Gastroesophageal sphincter (tissue), 4 donors: ENCODE measurements around the gene CDCA5. TPM values are rescaled to one million over a fixed set of nuclear protein-coding genes. Genes with fewer than 3 reads are reported as not detected.

Experiments
- ATAC-seq: fragments of 150-250 bp; one replicate; pipeline ENCODE4 v1.9.1; 2016; ENCODE audit warnings: mild to moderate bottlenecking, moderate library complexity
- H3K27ac ChIP-seq, 4 donors: fragments of 200-600 bp; sonication (generic) in 3 of 4; 1 replicate in 3 of 4; 2 replicates in 1 of 4; pipeline ENCODE4 v1.5.1; 2016 to 2019
- H3K27me3 ChIP-seq: fragments of 200-600 bp; sonication (generic); one replicate; pipeline ENCODE4 v1.5.1; 2019
- H3K36me3 ChIP-seq, 2 donors: fragments of 200-600 bp; sonication (generic); one replicate each; pipeline ENCODE4 v1.5.1; 2019; ENCODE audit warnings: control low read depth in 1 of 2
- H3K4me1 ChIP-seq, 3 donors: fragments of 200-600 bp; sonication (generic); 1 replicate in 2 of 3; 2 replicates in 1 of 3; pipeline ENCODE4 v1.5.1; 2016 to 2019; ENCODE audit warnings: control low read depth in 2 of 3
- H3K4me3 ChIP-seq, 2 donors: fragments of 200-600 bp; sonication (generic); one replicate each; pipeline ENCODE4 v1.5.1; 2019; ENCODE audit warnings: mild to moderate bottlenecking in 1 of 2, moderate library complexity in 1 of 2
- H3K9me3 ChIP-seq, 3 donors: fragments of 200-600 bp; sonication (generic); one replicate each; pipeline ENCODE4 v1.5.1; 2017 to 2019; ENCODE audit warnings: control low read depth in 2 of 3
- EP300 ChIP-seq: sonication (generic); formaldehyde crosslinking; IDR thresholded peaks from one replicate; pipeline ENCODE4 v1.6.1; 2017; ENCODE audit warnings: antibody characterized with exemption, mild to moderate bottlenecking
- POLR2A ChIP-seq, 2 donors: fragments of 450-650 bp; IDR thresholded peaks; one replicate each; pipeline ENCODE4 v1.6.1; 2017; ENCODE audit warnings: antibody characterized with exemption in 2 of 2, mild to moderate bottlenecking in 2 of 2, moderate library complexity in 1 of 2
- POLR2AphosphoS5 ChIP-seq: sonication (generic); formaldehyde crosslinking; IDR thresholded peaks from one replicate; pipeline ENCODE4 v1.6.1; 2017; ENCODE audit warnings: antibody characterized with exemption
- WGBS, 2 donors: methylation state at CpG; one replicate each; pipeline ENCODE4 v1.1.5; 2018; ENCODE audit warnings: low coverage in 1 of 2; 5-methylcytosine and 5-hydroxymethylcytosine counted together
- total RNA-seq, 4 donors: library from RNA; depleted of rRNA; stranded (reverse); fragments of >200 nt; gene quantifications; one replicate each; pipeline ENCODE4 v1.1.0, GENCODE V29; 2016
- TF ChIP-seq, protein P1 (sequence below), 4 experiments: fragments of 200-600 bp in 2 of 4; fragments of 450-650 bp in 2 of 4; sonication (generic) in 1 of 4; IDR thresholded peaks; one replicate each; pipeline ENCODE4 v1.5.1; 2017 to 2019; ENCODE audit warnings: antibody characterized with exemption in 4 of 4, mild to moderate bottlenecking in 2 of 4, moderate library complexity in 2 of 4

CDCA5 gene
- total RNA-seq, 4 donors from 2014 or later: 0.78 to 1.7 (median 0.99) TPM

DNA sequence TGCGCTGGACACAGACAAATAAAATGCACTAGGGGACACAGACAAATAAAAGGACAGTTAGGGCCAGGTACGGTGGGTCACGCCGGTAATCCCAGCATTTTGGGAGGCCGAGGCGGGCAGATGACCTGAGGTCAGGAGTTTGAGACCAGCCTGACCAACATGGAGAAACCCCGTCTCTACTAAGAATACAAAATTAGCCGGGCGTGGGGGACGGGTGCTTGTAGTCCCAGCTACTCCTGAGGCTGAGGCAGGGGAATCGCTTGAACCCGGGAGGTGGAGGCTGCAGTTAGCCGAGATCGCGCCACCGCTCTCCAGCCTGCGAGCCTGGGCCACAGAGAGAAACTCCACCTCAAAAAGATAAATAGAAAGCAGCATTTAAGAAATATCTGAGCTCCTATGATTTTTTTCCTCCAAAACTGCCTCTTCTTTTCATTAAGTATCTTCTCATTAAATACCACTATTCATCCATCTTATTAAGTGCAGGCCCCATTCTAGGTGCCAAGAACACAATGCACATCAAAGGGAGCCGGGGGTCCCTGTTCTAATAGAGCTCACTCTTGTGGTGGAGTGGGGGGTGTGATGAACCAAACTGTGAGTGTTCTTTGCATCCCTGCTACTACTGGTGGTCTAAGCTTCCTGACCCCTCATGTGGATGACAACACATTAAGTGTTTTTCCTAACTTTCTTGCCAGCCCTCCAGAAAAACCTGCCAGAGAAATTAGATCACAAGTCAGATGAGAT, 34.4 kb upstream of the CDCA5 start:
- H3K36me3 ChIP-seq: peaks cover 0 to 56% of the 10 kb centered on the region in 2 donors
- ATAC-seq: no peak
- peak overlapping the region; percentile 6 to 86 (median 79) for H3K27ac ChIP-seq
- TF ChIP-seq POLR2AphosphoS5 (no peak), POLR2A (IDR thresholded peaks at IDR 0.05) (no peak), EP300 (no peak)
- TF ChIP-seq, protein P1, sequence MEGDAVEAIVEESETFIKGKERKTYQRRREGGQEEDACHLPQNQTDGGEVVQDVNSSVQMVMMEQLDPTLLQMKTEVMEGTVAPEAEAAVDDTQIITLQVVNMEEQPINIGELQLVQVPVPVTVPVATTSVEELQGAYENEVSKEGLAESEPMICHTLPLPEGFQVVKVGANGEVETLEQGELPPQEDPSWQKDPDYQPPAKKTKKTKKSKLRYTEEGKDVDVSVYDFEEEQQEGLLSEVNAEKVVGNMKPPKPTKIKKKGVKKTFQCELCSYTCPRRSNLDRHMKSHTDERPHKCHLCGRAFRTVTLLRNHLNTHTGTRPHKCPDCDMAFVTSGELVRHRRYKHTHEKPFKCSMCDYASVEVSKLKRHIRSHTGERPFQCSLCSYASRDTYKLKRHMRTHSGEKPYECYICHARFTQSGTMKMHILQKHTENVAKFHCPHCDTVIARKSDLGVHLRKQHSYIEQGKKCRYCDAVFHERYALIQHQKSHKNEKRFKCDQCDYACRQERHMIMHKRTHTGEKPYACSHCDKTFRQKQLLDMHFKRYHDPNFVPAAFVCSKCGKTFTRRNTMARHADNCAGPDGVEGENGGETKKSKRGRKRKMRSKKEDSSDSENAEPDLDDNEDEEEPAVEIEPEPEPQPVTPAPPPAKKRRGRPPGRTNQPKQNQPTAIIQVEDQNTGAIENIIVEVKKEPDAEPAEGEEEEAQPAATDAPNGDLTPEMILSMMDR (IDR thresholded peaks at IDR 0.05): no peak
- H3K9me3 ChIP-seq: no peaks in the 10 kb centered on the region
- H3K4me3 ChIP-seq: no peak overlapping the region
- WGBS, 2 donors: 77 to 78% methylated on average over 5 to 11 of the region's 18 CpGs
- H3K4me1 ChIP-seq: peaks cover 3 to 67% (median 27%) of the 10 kb centered on the region in 3 donors
- H3K27me3 ChIP-seq: no peaks in the 10 kb centered on the region

DNA sequence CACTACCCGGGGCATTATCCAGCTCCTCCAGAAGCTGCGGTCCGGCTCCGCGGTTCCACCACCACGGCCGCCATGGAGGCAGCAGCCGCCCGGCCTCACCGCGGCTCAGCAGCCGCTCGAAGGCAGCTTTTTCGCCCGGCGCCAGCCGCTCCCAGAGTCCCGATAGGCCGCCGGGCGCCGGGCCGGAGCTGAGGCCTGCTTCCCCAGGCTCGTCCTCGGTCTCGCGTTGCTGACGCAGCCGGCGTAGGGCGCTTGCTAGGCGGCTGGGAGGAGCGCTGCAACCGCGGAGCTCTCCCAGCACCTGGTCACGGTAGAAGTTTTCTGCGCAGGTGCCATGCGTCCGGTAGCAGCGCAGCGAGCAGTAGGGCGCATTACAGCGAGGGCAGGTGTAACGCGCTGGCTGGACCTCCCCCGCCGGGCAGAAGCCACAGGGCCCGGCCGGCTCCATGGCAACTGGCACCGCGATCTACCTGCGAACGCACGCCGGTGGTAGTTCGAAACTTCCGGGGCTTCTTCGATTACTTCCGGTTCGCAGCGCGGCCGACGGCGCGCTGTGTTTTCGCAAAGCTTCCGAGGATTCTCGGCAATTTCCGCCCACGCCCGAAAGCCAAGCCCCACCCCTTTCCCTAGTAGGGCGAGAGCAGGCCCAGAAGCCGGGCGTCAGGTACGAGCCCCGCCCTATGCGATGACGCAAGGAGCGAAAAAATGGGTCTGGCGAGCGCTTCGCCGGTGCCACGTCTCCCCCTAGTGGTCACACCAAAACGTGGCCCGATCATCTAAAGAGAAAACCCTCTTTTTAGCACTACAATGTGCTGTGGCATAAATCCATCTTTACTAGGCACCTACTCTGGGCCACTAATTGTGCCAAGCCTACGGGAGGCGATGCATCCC, 33.6 kb upstream of the CDCA5 start, which contains the start of gene ZNHIT2:
ZNHIT2 (minus strand) TSS at position 496 of the 891 bp plus-strand sequence; CDS start at position 448, 48 bp downstream.
- no peaks in the 10 kb centered on the region for H3K9me3 ChIP-seq
- ATAC-seq: peak; percentile 82
- peak within 1 kb of the TSS; percentile 39 to 90 (median 85) for H3K27ac ChIP-seq
- TF ChIP-seq, protein P1 (IDR thresholded peaks at IDR 0.05): peak in 3 of 4 experiments; percentile 94 to 98 (median 97)
- TF ChIP-seq POLR2A (IDR thresholded peaks at IDR 0.05) (peak; percentile 61 to 65), POLR2AphosphoS5 (peak; percentile 83), EP300 (no peak)
- peaks cover 0 to 56% of the 10 kb centered on the region in 2 donors for H3K36me3 ChIP-seq
- H3K4me3 ChIP-seq: peak within 1 kb of the TSS; percentile 59 to 76
- peaks cover 7 to 67% (median 29%) of the 10 kb centered on the region in 3 donors for H3K4me1 ChIP-seq
- 0% methylated on average over 12 to 18 of the region's 89 CpGs for WGBS, 2 donors
- H3K27me3 ChIP-seq: no peaks in the 10 kb centered on the region

DNA sequence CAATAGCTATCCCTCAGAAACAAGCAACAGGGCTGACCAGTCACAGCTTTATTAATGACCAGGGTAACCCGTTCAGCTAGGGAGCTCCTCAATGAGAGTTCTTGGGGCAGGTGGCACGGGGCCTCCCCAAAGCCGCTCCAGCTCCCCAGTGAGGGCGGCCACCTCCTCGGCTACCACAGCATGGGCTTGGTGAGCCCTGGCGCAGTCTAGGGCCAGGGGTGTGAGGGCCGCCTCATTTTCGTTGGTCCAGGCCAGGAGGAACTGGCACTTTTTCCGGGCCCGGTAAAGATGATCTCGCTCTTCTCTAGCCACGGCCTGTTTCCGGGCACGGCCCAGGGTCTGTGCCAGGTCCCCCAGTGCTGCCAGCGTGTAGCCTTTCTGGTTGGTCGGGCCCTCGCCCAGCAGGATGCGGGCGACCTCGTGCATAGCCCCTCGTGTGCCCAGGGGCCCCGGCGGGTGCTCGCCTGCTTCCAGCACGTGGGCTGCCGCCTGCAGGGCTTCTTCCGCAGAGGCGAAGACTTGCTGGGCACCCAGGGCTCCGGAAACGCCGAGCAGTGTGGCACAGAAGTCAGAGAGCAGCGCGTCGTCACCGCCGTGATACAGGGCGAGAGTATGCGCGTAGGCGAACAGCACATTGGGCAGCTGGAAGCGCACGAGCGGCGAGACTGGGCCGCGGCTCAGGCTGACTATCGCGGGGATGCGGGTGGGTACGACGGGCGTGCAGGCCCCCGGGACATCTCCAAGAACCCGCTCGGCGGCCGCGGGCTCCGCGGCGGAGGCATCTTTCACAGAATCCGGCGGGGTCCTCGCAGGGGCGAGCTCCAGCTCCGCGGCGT, 32.7 kb upstream of the CDCA5 start:
- Histone ChIP-seq H3K27me3 (no peaks in the 10 kb centered on the region), H3K9me3 (no peaks in the 10 kb centered on the region), H3K27ac (peak overlapping the region; percentile 39 to 90 (median 85)), H3K4me1 (peaks cover 7 to 74% (median 35%) of the 10 kb centered on the region in 3 donors), H3K4me3 (peak overlapping the region; percentile 59 to 76), H3K36me3 (peaks cover 0 to 56% of the 10 kb centered on the region in 2 donors)
- TF ChIP-seq, protein P1 (IDR thresholded peaks at IDR 0.05): no peak
- TF ChIP-seq POLR2AphosphoS5: peak; percentile 40
- WGBS, 2 donors: no CpG with 5 or more reads among the region's 68 CpGs
- ATAC-seq: no peak

DNA sequence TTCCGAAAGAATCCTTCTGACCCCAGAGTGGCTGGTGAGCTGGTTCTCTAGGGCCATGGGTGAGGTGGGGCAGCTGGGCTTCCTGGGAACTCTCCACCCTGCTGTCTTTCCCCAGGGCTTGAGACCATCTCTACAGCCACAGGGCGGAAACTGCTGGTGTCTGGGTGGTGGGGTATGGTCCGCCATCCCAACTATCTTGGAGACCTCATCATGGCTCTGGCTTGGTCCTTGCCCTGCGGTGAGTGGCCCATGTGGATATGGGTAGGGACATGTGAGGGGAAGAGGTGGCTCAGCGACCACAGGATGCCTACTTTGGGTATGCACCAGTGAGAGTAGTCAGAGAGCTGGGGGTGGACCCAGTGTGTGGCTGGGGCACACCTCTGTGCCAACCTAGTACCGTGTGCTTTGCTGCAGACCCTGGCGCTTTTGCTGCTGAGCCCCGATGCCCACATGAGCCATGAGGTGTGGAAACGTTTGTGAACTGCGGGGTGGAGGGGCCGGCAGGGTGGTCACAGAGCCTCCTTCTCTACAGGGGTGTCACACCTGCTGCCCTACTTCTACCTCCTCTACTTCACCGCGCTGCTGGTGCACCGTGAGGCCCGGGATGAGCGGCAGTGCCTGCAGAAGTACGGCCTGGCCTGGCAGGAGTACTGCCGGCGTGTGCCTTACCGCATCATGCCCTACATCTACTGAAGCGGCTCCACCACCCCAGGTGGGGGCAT, 31.7 kb upstream of the CDCA5 start:
- peaks cover 7 to 74% (median 33%) of the 10 kb centered on the region in 3 donors for H3K4me1 ChIP-seq
- TF ChIP-seq POLR2A (IDR thresholded peaks at IDR 0.05) (no peak), POLR2AphosphoS5 (no peak), EP300 (no peak)
- TF ChIP-seq, protein P1 (IDR thresholded peaks at IDR 0.05): no peak
- no peak overlapping the region for H3K4me3 ChIP-seq
- H3K36me3 ChIP-seq: peaks cover 0 to 48% of the 10 kb centered on the region in 2 donors
- WGBS, 2 donors: 80 to 88% methylated on average over 2 to 8 of the region's 21 CpGs
- H3K27me3 ChIP-seq: no peaks in the 10 kb centered on the region
- no peak overlapping the region for H3K27ac ChIP-seq
- no peak for ATAC-seq
- H3K9me3 ChIP-seq: no peaks in the 10 kb centered on the region
